AG09319 (cell line): Measurements from ENCODE around the gene OCIAD2.
A peak's percentile ranks its signal among the peaks of the same experiment; 100 is the strongest.
"Not testable (repeated sequence)": the region's sequence is repeated elsewhere in the genome, so short reads cannot be mapped to it uniquely, and the experiment has no call there.

Experiments used
- DNase-seq: peaks from one replicate; pipeline ENCODE4 v3.0.0-alpha.2; 2010; ENCODE audit warnings: low read depth; ENCODE audit errors: extremely low read depth
- CTCF ChIP-seq: IDR thresholded peaks from 2 replicates; pipeline ENCODE4 v1.5.1; 2011; ENCODE audit warnings: low read depth, mild to moderate bottlenecking, inconsistent platforms, low read length, moderate library complexity

OCIAD2 gene

GRCh38 chr4:48930654-48931053 is 24.1 kb upstream of the OCIAD2 start:
- no peak for DNase-seq
- no peak for TF ChIP-seq CTCF

GRCh38 chr4:48924416-48924815 is 17.8 kb upstream of the OCIAD2 start:
- DNase-seq, result no peak
- TF ChIP-seq CTCF, result no peak

GRCh38 chr4:48923065-48923464 is 16.5 kb upstream of the OCIAD2 start:
- not testable (repeated sequence) for DNase-seq

- no peak for DNase-seq
Measured at GRCh38 chr4:48914311-48914710, 7.7 kb upstream of the OCIAD2 start.

GRCh38 chr4:48913346-48913745 is 6.8 kb upstream of the OCIAD2 start:
- DNase-seq, result no peak
- no peak for TF ChIP-seq CTCF

More at GRCh38 chr4:48914311-48914710, 7.7 kb upstream of the OCIAD2 start:
- no peak for TF ChIP-seq CTCF

GRCh38 chr4:48912349-48912748 is 5.8 kb upstream of the OCIAD2 start:
- DNase-seq, result no peak
- TF ChIP-seq CTCF, result no peak

GRCh38 chr4:48910511-48910910 is 3.9 kb upstream of the OCIAD2 start:
- no peak for TF ChIP-seq CTCF
- DNase-seq, result no peak

- no peak for TF ChIP-seq CTCF
- DNase-seq, result peak; percentile 62
Measured at GRCh38 chr4:48909697-48910096, 3.1 kb upstream of the OCIAD2 start.
